ENCODE results near the gene ZCCHC3.
A peak's percentile ranks its signal among the peaks of the same experiment; 100 is the strongest.

ZCCHC3 gene

GRCh38 chr20:346033-346639 is 48.8 kb downstream of the ZCCHC3 start:
- peak overlapping the region; percentile 77 for H3K4me3 ChIP-seq (ENCODE audit: control insufficient read depth, low read depth, low read length)
- no peak for TF ChIP-seq CTCF (conservative IDR thresholded peaks at IDR 0.05; ENCODE audit: control insufficient read depth, insufficient read depth, low read depth, low read length)
- no peak for DNase-seq (ENCODE audit: low read depth)

- peak within 1 kb of the TSS; percentile 77 for H3K4me3 ChIP-seq (ENCODE audit: control insufficient read depth, low read depth, low read length)
- TF ChIP-seq CTCF (conservative IDR thresholded peaks at IDR 0.05; ENCODE audit: control insufficient read depth, insufficient read depth, low read depth, low read length) = no peak
- DNase-seq (ENCODE audit: low read depth) = peak; percentile 62
These were observed 49.4 kb downstream of the ZCCHC3 start, which contains the start of gene NRSN2 for GRCh38 chr20:346640-347316. Gene NRSN2 (plus strand): TSS chr20:347111. CDS start chr20:349644, 2,533 bp downstream.

- peak overlapping the region; percentile 77 for H3K4me3 ChIP-seq (ENCODE audit: control insufficient read depth, low read depth, low read length)
- no peak for TF ChIP-seq CTCF (conservative IDR thresholded peaks at IDR 0.05; ENCODE audit: control insufficient read depth, insufficient read depth, low read depth, low read length)
- no peak for DNase-seq (ENCODE audit: low read depth)
These were observed 49.9 kb downstream of the ZCCHC3 start for GRCh38 chr20:347317-347639.

- TF ChIP-seq CTCF (conservative IDR thresholded peaks at IDR 0.05; ENCODE audit: control insufficient read depth, insufficient read depth, low read depth, low read length) = no peak
- peak overlapping the region; percentile 77 for H3K4me3 ChIP-seq (ENCODE audit: control insufficient read depth, low read depth, low read length)
- DNase-seq (ENCODE audit: low read depth) = peak; percentile 89
These were observed 50.5 kb downstream of the ZCCHC3 start for GRCh38 chr20:347640-348484.

GRCh38 chr20:348972-349841 is 51.8 kb downstream of the ZCCHC3 start:
- no peak for TF ChIP-seq CTCF (conservative IDR thresholded peaks at IDR 0.05; ENCODE audit: control insufficient read depth, insufficient read depth, low read depth, low read length)
- H3K4me3 ChIP-seq (ENCODE audit: control insufficient read depth, low read depth, low read length) = no peak overlapping the region
- no peak for DNase-seq (ENCODE audit: low read depth)
